ENCODE results near the gene TBC1D25.

GRCh38 chrX:48590203-48591103, 50.9 kb downstream of the TBC1D25 start:
- no peak for TF ChIP-seq BHLHE40 (IDR thresholded peaks at IDR 0.05; ENCODE audit: borderline replicate concordance)
- TF ChIP-seq L3MBTL2 (conservative IDR thresholded peaks at IDR 0.05): no peak
- no peak for TF ChIP-seq HDGF (IDR thresholded peaks at IDR 0.05; ENCODE audit: borderline replicate concordance)
- TF ChIP-seq FOXM1 (IDR thresholded peaks at IDR 0.05; ENCODE audit: borderline replicate concordance): no peak
- TF ChIP-seq SUZ12 (IDR thresholded peaks at IDR 0.05): no peak
